ENCODE results near the gene DVL1.

DVL1 gene

GRCh38 chr1:1305300-1306069, 43.7 kb downstream of the DVL1 start:
- H3K9me2 ChIP-seq (replicated peaks; ENCODE audit: control insufficient read depth, low read length): no peaks in the 10 kb centered on the region
- no peaks in the 10 kb centered on the region for H3K27me3 ChIP-seq (ENCODE audit: control insufficient read depth, low read length)
- peak overlapping the region; percentile 55 for H3K27ac ChIP-seq (ENCODE audit: low read depth, low read length)
- peaks cover 40% of the 10 kb centered on the region for H3K79me2 ChIP-seq (ENCODE audit: control insufficient read depth, low read length)
- H4K20me1 ChIP-seq (ENCODE audit: control insufficient read depth, insufficient read depth, low read depth, low read length): no peaks in the 10 kb centered on the region
- peak overlapping the region; percentile 84 for H3K4me2 ChIP-seq (ENCODE audit: low read length)
- TF ChIP-seq EZH2phosphoT487 (IDR thresholded peaks at IDR 0.05; ENCODE audit: borderline replicate concordance, low read length): no peak
- peak; percentile 46 for TF ChIP-seq CTCF (IDR thresholded peaks at IDR 0.05; ENCODE audit: low read depth, low read length, poor library complexity, severe bottlenecking)
- H3K4me3 ChIP-seq (ENCODE audit: low read length): peak overlapping the region; percentile 79
- peaks cover 36% of the 10 kb centered on the region for H3K4me1 ChIP-seq (ENCODE audit: control insufficient read depth, low read length)
- H3K36me3 ChIP-seq (ENCODE audit: control insufficient read depth, low read length): peaks cover 13% of the 10 kb centered on the region
- no peaks in the 10 kb centered on the region for H3K9me3 ChIP-seq (ENCODE audit: control insufficient read depth, insufficient read depth, low read length)
- H3F3A ChIP-seq (ENCODE audit: control insufficient read depth, insufficient read depth): no peaks in the 10 kb centered on the region

GRCh38 chr1:1304331-1305299, 44.6 kb downstream of the DVL1 start:
- Histone ChIP-seq H3K27ac (ENCODE audit: low read depth, low read length) (peak overlapping the region; percentile 55), H3K4me2 (ENCODE audit: low read length) (peak overlapping the region; percentile 84), H3K79me2 (ENCODE audit: control insufficient read depth, low read length) (peaks cover 31% of the 10 kb centered on the region), H3K9me3 (ENCODE audit: control insufficient read depth, insufficient read depth, low read length) (no peaks in the 10 kb centered on the region), H3F3A (ENCODE audit: control insufficient read depth, insufficient read depth) (no peaks in the 10 kb centered on the region), H3K4me1 (ENCODE audit: control insufficient read depth, low read length) (peaks cover 31% of the 10 kb centered on the region), H3K9me2 (replicated peaks; ENCODE audit: control insufficient read depth, low read length) (no peaks in the 10 kb centered on the region), H3K4me3 (ENCODE audit: low read length) (peak overlapping the region; percentile 79), H3K36me3 (ENCODE audit: control insufficient read depth, low read length) (peaks cover 4% of the 10 kb centered on the region), H3K27me3 (ENCODE audit: control insufficient read depth, low read length) (no peaks in the 10 kb centered on the region), H4K20me1 (ENCODE audit: control insufficient read depth, insufficient read depth, low read depth, low read length) (no peaks in the 10 kb centered on the region)
- TF ChIP-seq EZH2phosphoT487 (IDR thresholded peaks at IDR 0.05; ENCODE audit: borderline replicate concordance, low read length) (no peak), CTCF (IDR thresholded peaks at IDR 0.05; ENCODE audit: low read depth, low read length, poor library complexity, severe bottlenecking) (no peak)

GRCh38 chr1:1303736-1304135, 45.5 kb downstream of the DVL1 start:
- Histone ChIP-seq H3K4me1 (ENCODE audit: control insufficient read depth, low read length) (peaks cover 27% of the 10 kb centered on the region), H3K9me3 (ENCODE audit: control insufficient read depth, insufficient read depth, low read length) (no peaks in the 10 kb centered on the region), H3K4me2 (ENCODE audit: low read length) (no peak overlapping the region), H3F3A (ENCODE audit: control insufficient read depth, insufficient read depth) (no peaks in the 10 kb centered on the region), H3K27ac (ENCODE audit: low read depth, low read length) (no peak overlapping the region), H3K4me3 (ENCODE audit: low read length) (no peak overlapping the region), H3K9me2 (replicated peaks; ENCODE audit: control insufficient read depth, low read length) (no peaks in the 10 kb centered on the region), H4K20me1 (ENCODE audit: control insufficient read depth, insufficient read depth, low read depth, low read length) (no peaks in the 10 kb centered on the region), H3K79me2 (ENCODE audit: control insufficient read depth, low read length) (peaks cover 22% of the 10 kb centered on the region), H3K36me3 (ENCODE audit: control insufficient read depth, low read length) (no peaks in the 10 kb centered on the region), H3K27me3 (ENCODE audit: control insufficient read depth, low read length) (no peaks in the 10 kb centered on the region)
- TF ChIP-seq EZH2phosphoT487 (IDR thresholded peaks at IDR 0.05; ENCODE audit: borderline replicate concordance, low read length): no peak
